AG10803 (cell line): Measurements from ENCODE around the gene CDK4.
"Not testable (repeated sequence)": the region's sequence is repeated elsewhere in the genome, so short reads cannot be mapped to it uniquely, and the experiment has no call there.

Experiments
- DNase-seq: peaks from one replicate; pipeline ENCODE4 v3.0.0; 2010; ENCODE audit warnings: low read depth
- H3K4me3 ChIP-seq: 2 replicates; pipeline ENCODE4 v1.5.1; 2011; ENCODE audit warnings: mild to moderate bottlenecking, low read length, control low read depth
- CTCF ChIP-seq: conservative IDR thresholded peaks from 2 replicates; pipeline ENCODE4 v1.5.1; 2011; ENCODE audit warnings: mild to moderate bottlenecking, low read length, control low read depth, inconsistent platforms

CDK4 gene

GRCh38 chr12:57717131-57717530 lies 35.0 kb downstream of the CDK4 start:
- no peak overlapping the region for H3K4me3 ChIP-seq
- DNase-seq, result no peak
- TF ChIP-seq CTCF, result no peak

DNA sequence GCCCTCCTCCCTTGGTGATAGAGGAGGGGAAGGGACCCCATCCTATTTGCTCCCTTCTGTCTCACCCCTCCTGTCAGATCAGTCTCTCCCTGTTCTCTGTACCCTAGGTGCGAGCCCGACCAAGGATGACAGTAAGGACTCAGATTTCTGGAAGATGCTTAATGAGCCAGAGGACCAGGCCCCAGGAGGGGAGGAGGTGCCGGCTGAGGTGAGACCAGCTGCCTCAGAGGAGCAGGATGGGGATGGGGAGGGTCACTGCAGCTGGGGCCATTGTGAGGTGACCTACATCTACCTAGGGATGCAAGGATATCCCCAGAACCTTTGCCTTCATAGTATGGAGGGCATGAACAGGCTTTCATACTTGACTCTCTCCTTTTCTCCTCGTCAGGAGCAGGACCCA lies 35.8 kb downstream of the CDK4 start:
- H3K4me3 ChIP-seq, result no peak overlapping the region
- DNase-seq, result no peak
- no peak for TF ChIP-seq CTCF

DNA sequence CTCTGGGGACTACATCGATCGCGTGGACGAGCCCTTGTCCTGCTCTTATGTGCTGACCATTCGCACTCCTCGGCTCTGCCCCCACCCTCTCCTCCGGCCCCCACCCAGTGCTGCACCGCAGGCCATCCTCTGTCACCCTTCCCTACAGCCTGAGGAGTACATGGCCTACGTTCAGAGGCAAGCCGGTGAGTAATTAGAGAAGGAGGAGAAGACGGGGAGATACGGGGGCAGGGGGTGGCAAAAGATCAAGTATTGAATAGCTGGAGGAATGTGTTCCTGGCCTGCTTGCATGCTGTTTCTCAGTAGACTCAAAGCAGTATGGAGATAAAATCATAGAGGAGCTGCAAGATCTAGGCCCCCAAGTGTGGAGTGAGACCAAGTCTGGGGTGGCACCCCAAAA lies 36.3 kb downstream of the CDK4 start:
- TF ChIP-seq CTCF, result no peak
- H3K4me3 ChIP-seq, result no peak overlapping the region
- no peak for DNase-seq

DNA sequence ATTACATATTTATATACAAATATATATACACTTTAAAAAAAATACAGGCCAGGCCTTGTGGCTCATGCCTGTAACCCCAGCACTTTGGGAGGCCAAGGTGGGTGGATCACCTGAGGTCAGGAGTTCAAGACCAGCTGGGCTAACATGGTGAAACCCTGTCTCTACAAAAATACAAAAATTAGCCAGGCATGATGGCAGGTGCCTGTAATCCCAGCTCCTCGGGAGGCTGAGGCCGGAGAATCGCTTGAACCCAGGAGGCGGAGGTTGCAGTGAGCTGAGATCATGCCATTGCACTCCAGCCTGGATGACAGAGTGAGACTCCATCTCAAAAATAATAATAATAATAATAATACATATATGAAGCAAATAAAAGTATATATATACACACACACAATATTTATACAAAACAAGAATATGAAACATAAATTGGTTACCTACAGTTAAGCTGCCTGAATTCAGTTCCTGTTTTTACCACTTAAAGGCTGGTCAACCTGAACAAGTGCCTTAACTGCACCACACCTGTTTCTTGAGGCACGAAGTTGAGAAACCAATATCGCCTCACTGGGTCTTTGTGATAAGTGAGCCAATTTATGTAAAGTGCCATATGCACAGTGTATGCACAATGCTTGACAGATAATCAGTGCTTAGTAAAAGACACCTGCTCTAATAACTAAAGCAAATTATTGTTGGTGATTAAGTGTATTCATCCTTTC lies 36.9 kb downstream of the CDK4 start:
- not testable (repeated sequence) for DNase-seq

DNA sequence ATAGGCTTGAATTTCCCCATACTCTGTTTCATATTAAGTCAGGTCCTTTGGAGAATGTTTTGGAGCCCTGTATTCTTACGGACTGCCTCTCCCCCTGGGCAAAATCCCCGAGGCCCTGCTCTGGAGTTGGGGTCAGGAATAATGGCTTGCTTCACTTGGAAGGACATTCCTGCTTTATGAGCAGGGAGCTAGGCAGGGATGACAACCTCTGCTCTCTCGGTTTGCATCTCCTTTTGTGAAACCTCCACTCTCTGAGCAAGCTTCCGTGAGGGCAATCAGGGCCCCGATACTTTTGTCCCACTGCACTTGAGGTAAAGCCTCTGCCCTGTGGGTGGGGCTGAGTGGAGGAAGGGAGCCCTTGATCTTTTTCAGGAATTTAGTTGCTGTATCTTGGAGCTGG lies 38.9 kb downstream of the CDK4 start:
- no peak overlapping the region for H3K4me3 ChIP-seq
- TF ChIP-seq CTCF, result no peak
- no peak for DNase-seq

More for the DNA sequence above, 36.9 kb downstream of the CDK4 start:
- not testable (repeated sequence) for H3K4me3 ChIP-seq

- DNase-seq, result no peak
- no peak for TF ChIP-seq CTCF
- H3K4me3 ChIP-seq, result no peak overlapping the region
These were observed 39.4 kb downstream of the CDK4 start for GRCh38 chr12:57712701-57713100.

DNA sequence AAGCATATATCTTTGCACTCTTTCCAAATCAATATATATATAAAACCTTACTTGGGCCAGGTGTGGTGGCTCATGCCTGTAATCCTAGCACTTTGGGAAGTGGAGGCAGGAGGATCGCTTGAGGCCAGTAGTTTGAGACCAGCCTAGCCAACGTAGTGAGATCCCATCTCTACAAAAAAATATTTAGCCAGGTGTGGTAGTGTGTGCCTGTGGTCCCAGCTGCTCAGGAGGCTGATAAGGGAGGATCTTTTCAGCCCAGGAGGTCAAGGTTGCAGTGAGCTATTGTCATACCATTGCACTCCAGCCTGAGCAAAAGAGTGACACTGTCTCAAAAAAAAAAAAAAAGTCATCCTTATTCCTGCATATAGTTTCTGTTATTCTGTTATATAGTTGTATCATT lies 43.8 kb downstream of the CDK4 start:
- H3K4me3 ChIP-seq, result no peak overlapping the region
- no peak for DNase-seq
- no peak for TF ChIP-seq CTCF

- no peak for TF ChIP-seq CTCF
- DNase-seq, result no peak
- H3K4me3 ChIP-seq, result no peak overlapping the region
These were observed 44.9 kb downstream of the CDK4 start for GRCh38 chr12:57707250-57707649.
